Stimulated activated CD8-positive, alpha-beta memory T cell treated with anti-CD3 and anti-CD28 coated beads, Interleukin-2, amount 100 ng/mL, for 1 hour (primary cell): ENCODE data around the gene ARL17A.
A peak's percentile ranks its signal among the peaks of the same experiment; 100 is the strongest.
"Not testable (repeated sequence)": the region's sequence is repeated elsewhere in the genome, so short reads cannot be mapped to it uniquely, and the experiment has no call there.

Experiments
- DNase-seq, 2 donors: peaks; one replicate each; pipeline ENCODE4 v3.0.0-alpha.2; 2020; ENCODE audit warnings: low read depth in 2 of 2

Gene ARL17A

GRCh38 chr17:46579083-46580075 lies at the start of gene ARL17A:
ARL17A (minus strand) TSS chr17:46579691; CDS start chr17:46576322, 3,369 bp downstream.
- peak; percentile 17 to 51 for DNase-seq

GRCh38 chr17:46628753-46629436 lies 49.4 kb upstream of the ARL17A start:
- not testable (repeated sequence) for DNase-seq

- not testable (repeated sequence) for DNase-seq
These were observed 48.0 kb upstream of the ARL17A start for GRCh38 chr17:46627452-46627851.

GRCh38 chr17:46624726-46625125 lies 45.2 kb upstream of the ARL17A start:
- not testable (repeated sequence) for DNase-seq

DNA sequence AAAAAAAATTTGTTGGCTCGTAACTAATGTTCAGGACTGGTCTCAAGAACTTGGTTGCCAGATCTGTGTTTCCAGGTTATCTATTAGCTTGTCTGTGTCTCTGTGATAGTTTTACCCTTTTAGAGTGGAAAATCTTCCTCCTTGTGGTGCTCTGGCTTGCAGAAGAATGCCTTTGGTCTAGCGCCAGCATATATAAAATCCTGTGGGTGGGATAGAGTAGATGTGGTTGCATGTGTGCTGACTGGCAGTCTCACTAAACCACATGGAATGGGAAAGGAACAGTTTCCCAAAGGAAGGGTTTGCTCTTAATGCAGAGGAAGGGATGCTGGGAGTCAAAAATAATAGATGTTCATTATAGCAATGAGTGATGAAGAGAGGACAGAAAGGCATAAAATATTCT lies 44.3 kb upstream of the ARL17A start:
- not testable (repeated sequence) for DNase-seq

GRCh38 chr17:46618975-46619374 lies 39.5 kb upstream of the ARL17A start:
- not testable (repeated sequence) for DNase-seq

DNA sequence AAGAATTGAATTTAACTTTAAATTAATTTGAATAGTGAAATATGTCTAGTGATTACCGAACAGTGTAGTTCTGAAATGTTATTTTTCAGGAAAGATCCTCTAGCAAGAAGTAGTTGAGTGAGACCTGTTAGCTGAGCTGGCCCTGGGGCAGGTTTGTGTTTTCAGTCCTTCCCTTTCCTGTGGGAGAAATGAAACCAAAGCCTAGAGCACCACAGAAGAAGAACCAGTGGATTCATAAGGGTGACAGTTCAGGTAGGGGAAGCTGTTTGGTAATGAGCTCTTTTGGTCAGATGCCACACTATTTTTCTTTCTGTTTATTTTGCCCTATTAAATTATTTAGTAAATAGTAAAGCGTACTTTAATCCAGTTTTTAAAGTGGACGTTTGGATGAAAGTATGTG lies 37.6 kb upstream of the ARL17A start:
- DNase-seq, result not testable (repeated sequence)

DNA sequence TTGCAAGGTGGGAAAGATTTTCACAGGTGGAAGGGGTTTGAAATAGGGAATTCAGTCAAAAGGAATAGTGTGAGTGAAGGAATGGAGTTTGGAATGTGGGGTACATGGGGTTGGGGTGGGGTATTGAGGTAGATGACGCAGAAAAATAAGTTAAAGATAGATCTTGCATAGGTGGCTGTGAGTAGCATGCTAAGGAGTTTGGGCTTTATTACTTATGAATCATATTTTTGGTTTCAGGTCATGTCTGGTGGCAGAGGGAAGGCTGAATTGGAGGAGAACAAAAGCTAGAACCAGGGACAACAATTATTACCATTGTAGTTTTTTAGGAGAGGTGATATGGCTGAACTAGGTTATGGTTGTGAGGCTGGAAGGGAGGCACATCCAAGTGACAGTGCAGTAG lies 34.4 kb upstream of the ARL17A start:
- not testable (repeated sequence) for DNase-seq

GRCh38 chr17:46611304-46611703 lies 31.8 kb upstream of the ARL17A start:
- not testable (repeated sequence) for DNase-seq

GRCh38 chr17:46603125-46603524 lies 23.6 kb upstream of the ARL17A start:
- not testable (repeated sequence) for DNase-seq

DNA sequence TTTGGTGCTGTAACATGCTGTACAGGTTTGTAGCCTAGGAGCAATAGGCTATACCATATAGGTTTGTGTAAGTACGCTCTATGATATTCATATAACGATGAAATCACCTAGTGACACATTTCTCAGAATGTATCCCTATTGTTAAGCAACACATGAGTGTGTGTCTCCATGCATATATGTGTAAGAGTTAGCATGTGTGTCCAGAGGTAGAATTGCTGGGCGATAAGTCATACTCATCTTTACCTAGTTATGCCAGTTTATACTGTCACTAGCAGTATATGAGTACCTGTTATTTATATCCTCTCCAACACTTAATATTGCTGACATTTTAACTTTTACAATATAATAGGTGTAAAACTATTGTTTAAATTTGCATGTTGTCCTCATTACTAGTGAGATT lies 21.3 kb upstream of the ARL17A start:
- DNase-seq, result not testable (repeated sequence)

- not testable (repeated sequence) for DNase-seq
These were observed 18.9 kb upstream of the ARL17A start for GRCh38 chr17:46598344-46598931.

GRCh38 chr17:46591332-46591731 lies 11.8 kb upstream of the ARL17A start:
- DNase-seq, result not testable (repeated sequence)

DNA sequence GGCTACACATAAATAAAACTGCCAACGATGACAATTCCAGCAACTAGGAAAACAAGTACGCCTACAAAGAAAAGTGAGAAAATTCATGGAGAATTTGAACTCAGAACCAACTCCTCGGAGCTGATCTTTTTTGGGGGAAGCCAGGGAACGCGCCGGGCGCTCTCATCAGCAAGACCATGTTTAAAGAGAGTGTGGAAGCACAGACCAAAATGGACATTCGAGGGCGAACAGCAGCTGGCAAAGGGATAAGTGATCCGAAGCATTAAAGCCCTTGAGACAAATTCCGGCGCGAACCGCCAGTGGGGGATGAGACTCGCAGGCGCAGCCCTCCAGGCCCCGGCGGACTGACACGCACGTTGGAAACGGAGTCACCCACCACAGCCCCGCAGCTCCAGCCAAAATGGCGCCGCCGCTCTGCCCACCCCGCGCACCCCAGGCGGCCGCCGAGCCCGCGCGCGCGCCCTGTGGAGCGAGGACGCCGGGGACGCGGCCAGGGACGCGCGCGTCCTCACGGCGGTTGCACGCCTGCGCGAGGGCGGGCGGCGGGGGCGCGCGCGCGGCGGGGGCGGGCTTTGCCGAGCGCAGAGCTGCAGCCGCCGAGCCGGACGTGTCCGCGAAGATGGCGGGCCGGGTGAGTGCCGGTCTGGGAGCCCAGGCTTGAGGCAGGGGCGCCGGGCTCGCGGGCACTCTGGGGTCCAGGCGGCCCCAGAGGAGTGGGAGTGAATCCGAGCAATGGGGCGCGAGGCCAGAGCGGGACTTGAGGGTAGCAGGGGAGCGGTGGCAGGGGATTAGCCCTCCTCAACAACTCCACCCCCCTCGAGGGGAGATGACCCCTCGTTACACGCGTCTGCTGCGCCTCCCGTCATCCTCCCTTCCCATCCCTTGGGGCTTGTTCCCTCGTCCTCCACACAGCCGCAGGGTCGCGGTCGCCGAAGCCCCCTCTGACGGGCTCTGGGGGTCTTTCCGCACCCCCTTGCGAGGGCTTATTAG lies 11.0 kb upstream of the ARL17A start, which contains the start of gene NSF:
NSF (plus strand) TSS at position 513 of the 990 bp plus-strand sequence; CDS start at position 620, 107 bp downstream.
- not testable (repeated sequence) for DNase-seq

GRCh38 chr17:46585444-46585843 lies 6.0 kb upstream of the ARL17A start:
- not testable (repeated sequence) for DNase-seq

- DNase-seq, result not testable (repeated sequence)
These were observed 591 bp upstream of the ARL17A start for GRCh38 chr17:46580082-46580481.

- not testable (repeated sequence) for DNase-seq
These were observed 7.7 kb downstream of the ARL17A start for GRCh38 chr17:46571796-46572195.

- not testable (repeated sequence) for DNase-seq
These were observed 12.5 kb downstream of the ARL17A start for GRCh38 chr17:46566980-46567379.

GRCh38 chr17:46566284-46566683 lies 13.2 kb downstream of the ARL17A start:
- not testable (repeated sequence) for DNase-seq

- not testable (repeated sequence) for DNase-seq
These were observed 19.4 kb downstream of the ARL17A start for GRCh38 chr17:46560048-46560447.

DNA sequence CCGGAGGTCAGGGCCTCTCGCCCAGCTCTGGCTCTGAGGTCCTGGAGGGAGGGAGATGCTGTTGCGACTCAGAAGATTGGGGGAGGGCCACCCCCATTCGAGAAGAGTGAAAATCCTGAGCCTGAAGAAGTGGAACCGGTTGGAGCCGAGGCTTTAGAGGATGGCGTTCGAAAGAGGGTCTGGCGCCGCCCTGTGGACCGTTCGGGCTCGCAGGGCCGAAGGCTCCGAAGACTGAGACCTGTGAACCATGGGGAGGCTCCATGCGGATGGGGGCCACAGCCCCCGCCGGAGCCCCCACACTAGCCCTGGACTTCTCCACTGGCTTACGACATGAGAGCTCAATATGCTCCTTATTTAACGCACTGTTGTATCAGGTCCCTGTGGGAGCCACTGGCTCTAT lies 20.3 kb downstream of the ARL17A start:
- DNase-seq, result not testable (repeated sequence)
